ENCODE data around the gene FCN3.

Gene FCN3

GRCh38 chr1:27346991-27347624 is 27.5 kb downstream of the FCN3 start:
- Mint-ChIP-seq H3K4me3 (no peak overlapping the region), H3K36me3 (no peaks in the 10 kb centered on the region), H3K27ac (peak overlapping the region; percentile 5), H3K9me3 (no peaks in the 10 kb centered on the region), H3K27me3 (no peaks in the 10 kb centered on the region), H3K4me1 (peaks cover 32% of the 10 kb centered on the region)

GRCh38 chr1:27346357-27346756 is 28.3 kb downstream of the FCN3 start:
- Mint-ChIP-seq H3K27me3 (no peaks in the 10 kb centered on the region), H3K4me3 (no peak overlapping the region), H3K36me3 (no peaks in the 10 kb centered on the region), H3K4me1 (peaks cover 38% of the 10 kb centered on the region), H3K9me3 (no peaks in the 10 kb centered on the region), H3K27ac (peak overlapping the region; percentile 30)

GRCh38 chr1:27345272-27345671 is 29.4 kb downstream of the FCN3 start:
- peaks cover 47% of the 10 kb centered on the region for H3K4me1 Mint-ChIP-seq
- no peaks in the 10 kb centered on the region for H3K36me3 Mint-ChIP-seq
- no peaks in the 10 kb centered on the region for H3K27me3 Mint-ChIP-seq
- no peak overlapping the region for H3K27ac Mint-ChIP-seq
- H3K9me3 Mint-ChIP-seq = no peaks in the 10 kb centered on the region
- H3K4me3 Mint-ChIP-seq = no peak overlapping the region

GRCh38 chr1:27343639-27344025 is 31.0 kb downstream of the FCN3 start:
- no peaks in the 10 kb centered on the region for H3K9me3 Mint-ChIP-seq
- no peaks in the 10 kb centered on the region for H3K27me3 Mint-ChIP-seq
- H3K4me3 Mint-ChIP-seq = peak overlapping the region; percentile 83
- peaks cover 64% of the 10 kb centered on the region for H3K4me1 Mint-ChIP-seq
- H3K36me3 Mint-ChIP-seq = no peaks in the 10 kb centered on the region
- peak overlapping the region; percentile 78 for H3K27ac Mint-ChIP-seq

- Mint-ChIP-seq H3K9me3 (no peaks in the 10 kb centered on the region), H3K36me3 (no peaks in the 10 kb centered on the region), H3K4me1 (peaks cover 66% of the 10 kb centered on the region), H3K4me3 (peak overlapping the region; percentile 83), H3K27me3 (no peaks in the 10 kb centered on the region), H3K27ac (peak overlapping the region; percentile 78)
These were observed 31.6 kb downstream of the FCN3 start for GRCh38 chr1:27342778-27343638.

- no peaks in the 10 kb centered on the region for H3K27me3 Mint-ChIP-seq
- peak overlapping the region; percentile 78 for H3K27ac Mint-ChIP-seq
- no peaks in the 10 kb centered on the region for H3K36me3 Mint-ChIP-seq
- H3K4me1 Mint-ChIP-seq = peaks cover 63% of the 10 kb centered on the region
- H3K9me3 Mint-ChIP-seq = no peaks in the 10 kb centered on the region
- peak overlapping the region; percentile 83 for H3K4me3 Mint-ChIP-seq
These were observed 32.2 kb downstream of the FCN3 start for GRCh38 chr1:27342391-27342777.

GRCh38 chr1:27341525-27342252 is 32.9 kb downstream of the FCN3 start, which contains the start of gene SYTL1:
TSS of gene SYTL1 (plus strand) at chr1:27342022. CDS start at chr1:27345335, 3,313 bp downstream.
- H3K27ac Mint-ChIP-seq = peak within 1 kb of the TSS; percentile 78
- H3K4me1 Mint-ChIP-seq = peaks cover 63% of the 10 kb centered on the region
- H3K9me3 Mint-ChIP-seq = no peaks in the 10 kb centered on the region
- H3K36me3 Mint-ChIP-seq = peaks cover under 1% of the 10 kb centered on the region
- H3K4me3 Mint-ChIP-seq = peak within 1 kb of the TSS; percentile 83
- no peaks in the 10 kb centered on the region for H3K27me3 Mint-ChIP-seq

GRCh38 chr1:27339213-27339612 is 35.4 kb downstream of the FCN3 start:
- Mint-ChIP-seq H3K27me3 (no peaks in the 10 kb centered on the region), H3K4me3 (no peak overlapping the region), H3K27ac (peak overlapping the region; percentile 2), H3K4me1 (peaks cover 53% of the 10 kb centered on the region), H3K36me3 (peaks cover 1% of the 10 kb centered on the region), H3K9me3 (no peaks in the 10 kb centered on the region)

GRCh38 chr1:27338751-27339150 is 35.9 kb downstream of the FCN3 start:
- Mint-ChIP-seq H3K4me1 (peaks cover 48% of the 10 kb centered on the region), H3K9me3 (no peaks in the 10 kb centered on the region), H3K27me3 (no peaks in the 10 kb centered on the region), H3K27ac (peak overlapping the region; percentile 30), H3K36me3 (peaks cover 1% of the 10 kb centered on the region), H3K4me3 (no peak overlapping the region)

- H3K4me3 Mint-ChIP-seq = no peak overlapping the region
These were observed 37.9 kb downstream of the FCN3 start for GRCh38 chr1:27336756-27337155.

GRCh38 chr1:27335506-27336422 is 38.9 kb downstream of the FCN3 start:
- H3K4me3 Mint-ChIP-seq = no peak overlapping the region
- peaks cover 1% of the 10 kb centered on the region for H3K36me3 Mint-ChIP-seq
- no peak overlapping the region for H3K27ac Mint-ChIP-seq
- no peaks in the 10 kb centered on the region for H3K27me3 Mint-ChIP-seq
- H3K4me1 Mint-ChIP-seq = peaks cover 40% of the 10 kb centered on the region
- H3K9me3 Mint-ChIP-seq = no peaks in the 10 kb centered on the region

More at GRCh38 chr1:27336756-27337155, 37.9 kb downstream of the FCN3 start:
- H3K27ac Mint-ChIP-seq = no peak overlapping the region
- H3K36me3 Mint-ChIP-seq = peaks cover 1% of the 10 kb centered on the region
- no peaks in the 10 kb centered on the region for H3K9me3 Mint-ChIP-seq
- no peaks in the 10 kb centered on the region for H3K27me3 Mint-ChIP-seq
- peaks cover 45% of the 10 kb centered on the region for H3K4me1 Mint-ChIP-seq

- Mint-ChIP-seq H3K27ac (peak overlapping the region; percentile 46), H3K36me3 (peaks cover 1% of the 10 kb centered on the region)
These were observed 40.8 kb downstream of the FCN3 start for GRCh38 chr1:27333717-27334279.

GRCh38 chr1:27332536-27333281 is 41.9 kb downstream of the FCN3 start:
- Mint-ChIP-seq H3K27ac (no peak overlapping the region), H3K4me1 (peaks cover 40% of the 10 kb centered on the region), H3K9me3 (no peaks in the 10 kb centered on the region), H3K36me3 (peaks cover 1% of the 10 kb centered on the region), H3K27me3 (no peaks in the 10 kb centered on the region), H3K4me3 (no peak overlapping the region)

More at GRCh38 chr1:27333717-27334279, 40.8 kb downstream of the FCN3 start:
- Mint-ChIP-seq H3K4me3 (no peak overlapping the region), H3K27me3 (no peaks in the 10 kb centered on the region), H3K9me3 (no peaks in the 10 kb centered on the region), H3K4me1 (peaks cover 34% of the 10 kb centered on the region)

- H3K36me3 Mint-ChIP-seq = peaks cover 1% of the 10 kb centered on the region
- H3K27ac Mint-ChIP-seq = no peak overlapping the region
- H3K4me1 Mint-ChIP-seq = peaks cover 43% of the 10 kb centered on the region
- no peak overlapping the region for H3K4me3 Mint-ChIP-seq
- H3K9me3 Mint-ChIP-seq = no peaks in the 10 kb centered on the region
- H3K27me3 Mint-ChIP-seq = no peaks in the 10 kb centered on the region
These were observed 42.7 kb downstream of the FCN3 start for GRCh38 chr1:27331922-27332321.
